Right cardiac atrium (tissue), 5 donors: ENCODE data around the gene RAB33A. TPM values are rescaled to one million over a fixed set of nuclear protein-coding genes. Genes with fewer than 3 reads are reported as not detected.

Experiments
- polyA plus RNA-seq: library from polyadenylated mRNA; stranded (reverse); fragments of 200-250 nt; gene quantifications from one replicate; pipeline ENCODE4 v1.2.3, GENCODE V29; 2013
- total RNA-seq, 4 donors: library from RNA; stranded (reverse); fragmentation: NEBNext Ultra II Directional; extraction: Animal tissue kit (Norgen Biotek cat#: 25700); gene quantifications; one replicate each; pipeline ENCODE4 v1.2.1, GENCODE V29; 2021
- donor health status: healthy with polysubstance abuse.
- donor health status: DM: no; HTN: yes; CAD: no.
- donor health status: DM: no; HTN: no; CAD: no.
- donor health status: DM: no; HTN: yes; CAD: no; lungs with severe emphysema.
- donor health status: DM: yes; HTN: yes; CAD: no.

RAB33A gene
- total and polyA plus RNA-seq, 5 donors: 9.8 to 21.9 (median 18.6) TPM

Other genes starting within 250 kb of the RAB33A start
- 10 to 100 TPM; 10.9 to 13.8 (median 11.5) TPM for gene BCORL1, start 189.3 kb upstream of the RAB33A start, total RNA-seq
- 5.0 TPM for gene BCORL1, start 189.3 kb upstream of the RAB33A start, polyA plus RNA-seq
- gene ELF4, start 61.5 kb upstream of the RAB33A start, total RNA-seq: 1 to 10 TPM; 3.1 to 5.6 (median 3.9) TPM
- 1.7 TPM for gene ELF4, start 61.5 kb upstream of the RAB33A start, polyA plus RNA-seq
- 100 to 1,000 TPM in 1 of 4 donors, 10 to 100 TPM in 3; 82.0 to 102 (median 89.9) TPM for gene AIFM1, start 6.1 kb upstream of the RAB33A start, total RNA-seq
- gene AIFM1, start 6.1 kb upstream of the RAB33A start, polyA plus RNA-seq: 129 TPM
- gene ZNF280C, start 96.9 kb downstream of the RAB33A start, total RNA-seq: 1 to 10 TPM; 1.6 to 2.4 (median 2.1) TPM
- gene ZNF280C, start 96.9 kb downstream of the RAB33A start, polyA plus RNA-seq: 0.86 TPM
- gene SLC25A14, start 168.0 kb downstream of the RAB33A start, total RNA-seq: 1 to 10 TPM; 5.5 to 7.9 (median 6.3) TPM
- 7.4 TPM for gene SLC25A14, start 168.0 kb downstream of the RAB33A start, polyA plus RNA-seq
- not detected for gene GPR119, start 213.7 kb downstream of the RAB33A start, total RNA-seq
- gene GPR119, start 213.7 kb downstream of the RAB33A start, polyA plus RNA-seq: not detected
- 10 to 100 TPM; 12.6 to 14.6 (median 14.0) TPM for gene RBMX2, start 230.0 kb downstream of the RAB33A start, total RNA-seq
- 13.1 TPM for gene RBMX2, start 230.0 kb downstream of the RAB33A start, polyA plus RNA-seq